HepG2 (cell line): ENCODE results near the gene TBC1D7. TPM values are rescaled to one million over a fixed set of nuclear protein-coding genes. Genes with fewer than 3 reads are reported as not detected.

Experiments used
- ATAD3A ChIP-seq: sonication (generic); formaldehyde crosslinking; IDR thresholded peaks from 2 replicates; pipeline ENCODE4 v1.4.0; 2020; ENCODE audit warnings: missing genetic modification reagents
- CEBPG ChIP-seq: IDR thresholded peaks from 2 replicates; pipeline ENCODE4 v1.6.1; 2016
- FOXC1 ChIP-seq: sonication (generic); formaldehyde crosslinking; IDR thresholded peaks from 2 replicates; pipeline ENCODE4 v1.8.0; 2022; ENCODE audit warnings: mild to moderate bottlenecking, missing genetic modification reagents, borderline replicate concordance
- HDAC6 ChIP-seq: fragments of 200-600 bp; sonication (generic); IDR thresholded peaks from 2 replicates; pipeline ENCODE4 v1.7.0; 2017; ENCODE audit warnings: mild to moderate bottlenecking, antibody characterized with exemption, low read length, low read depth
- MED13 ChIP-seq: sonication (generic); formaldehyde crosslinking; IDR thresholded peaks from 2 replicates; pipeline ENCODE4 v1.5.0; 2020; ENCODE audit warnings: missing genetic modification reagents
- MTA1 ChIP-seq: sonication (generic); formaldehyde crosslinking; IDR thresholded peaks from 2 replicates; pipeline ENCODE4 v1.4.0; 2020; ENCODE audit warnings: missing genetic modification reagents, mild to moderate bottlenecking, borderline replicate concordance
- PCBP1 ChIP-seq: fragments of 200-400 bp; formaldehyde crosslinking; IDR thresholded peaks from 2 replicates; pipeline ENCODE4 v1.6.1; 2017; ENCODE audit warnings: mild to moderate bottlenecking, low read depth, low read length, borderline replicate concordance
- STAG1 ChIP-seq: sonication (generic); formaldehyde crosslinking; IDR thresholded peaks from 2 replicates; pipeline ENCODE4 v1.4.0; 2020; ENCODE audit warnings: missing genetic modification reagents
- ZNF337 ChIP-seq: sonication (generic); formaldehyde crosslinking; IDR thresholded peaks from 2 replicates; pipeline ENCODE4 v1.5.1; 2020; ENCODE audit warnings: missing genetic modification reagents, low read depth, mild to moderate bottlenecking, borderline replicate concordance
- ZNF614 ChIP-seq: IDR thresholded peaks from 2 replicates; pipeline ENCODE4 v1.6.1; 2018; ENCODE audit warnings: missing biosample characterization, missing genetic modification reagents, inconsistent platforms, borderline replicate concordance
- ZSCAN29 ChIP-seq: sonication (generic); formaldehyde crosslinking; conservative IDR thresholded peaks from 2 replicates; pipeline ENCODE4 v1.4.0; 2020; ENCODE audit warnings: mild to moderate bottlenecking, missing genetic modification reagents
- polyA plus RNA-seq, 8 experiments: library from polyadenylated mRNA; depleted of rRNA in 3 of 8; stranded (reverse) in 7 of 8; unstranded in 1 of 8; fragments of >200 nt; fragmentation: Illumina TruSeq in 4 of 8; extraction: Trizol in 4 of 8; gene quantifications; 2 replicates each; pipeline versions ENCODE4 v1.2.1 to v1.2.3, GENCODE V29; 2011 to 2016; ENCODE audit warnings: low read depth in 4 of 8, missing spikeins in 1 of 8, mixed read lengths in 1 of 8; ENCODE audit not compliant: insufficient read depth in 1 of 8
- total RNA-seq, 5 experiments: library from RNA; depleted of rRNA; stranded (reverse); fragments of >200 nt; fragmentation: Illumina TruSeq; extraction: Trizol; gene quantifications; 2 replicates each; pipeline ENCODE4 v1.2.3, GENCODE V29; 2016; ENCODE audit warnings: low read depth in 1 of 5
- TF ChIP-seq, protein P1 (sequence below): sonication (generic); formaldehyde crosslinking; IDR thresholded peaks from 2 replicates; pipeline ENCODE4 v1.5.0; 2020; ENCODE audit warnings: mild to moderate bottlenecking, missing genetic modification reagents, moderate library complexity
- TF ChIP-seq, protein P2 (sequence below): sonication (generic); formaldehyde crosslinking; conservative IDR thresholded peaks from 2 replicates; pipeline ENCODE4 v1.8.0; 2022; ENCODE audit warnings: mild to moderate bottlenecking, moderate library complexity, missing genetic modification reagents

TBC1D7 gene
- total and polyA plus RNA-seq, 2 of the 13 experiments (the other 11 are each of a cell fraction or from before 2014, with no cell fraction given): 23.3 to 30.8 TPM

DNA sequence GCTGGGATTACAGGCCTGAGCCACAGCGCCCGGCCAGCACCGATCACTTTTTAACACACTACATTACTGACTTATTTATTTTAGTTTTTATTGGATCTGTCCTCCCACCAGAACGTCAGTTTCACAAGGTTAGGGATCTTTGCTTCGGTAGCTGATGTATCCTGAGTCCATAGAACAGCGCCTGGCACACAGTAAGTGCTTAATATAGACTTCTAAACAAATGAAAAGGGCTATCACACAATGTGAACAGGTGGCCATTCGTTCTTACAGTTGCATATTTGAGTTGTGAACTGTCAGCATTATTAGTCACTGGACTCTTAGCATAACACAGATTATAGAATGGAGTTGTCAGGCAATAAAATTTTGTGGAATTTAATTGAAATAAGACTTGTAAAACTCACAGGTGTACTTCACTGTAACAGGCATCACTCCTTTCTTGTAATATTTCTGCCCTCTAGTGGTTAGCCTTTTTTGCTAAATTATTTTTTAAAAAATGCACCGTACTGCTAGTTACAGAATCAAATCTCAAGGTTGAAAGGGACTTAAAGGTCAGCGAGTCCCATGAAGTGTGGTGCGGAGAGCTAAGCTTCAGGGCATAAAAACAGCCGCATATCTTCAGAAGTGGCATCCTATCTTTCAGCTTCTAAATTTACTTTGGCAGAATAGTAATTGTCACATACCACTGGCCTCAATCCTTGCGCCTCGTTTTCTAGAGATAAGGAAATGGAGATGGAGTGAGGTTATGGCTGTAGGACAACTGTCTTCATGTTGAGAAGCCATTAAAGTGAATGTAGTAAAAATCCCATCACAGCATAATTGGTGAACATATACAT lies 3.4 kb upstream of the TBC1D7 start (continued):
- TF ChIP-seq, protein P1, sequence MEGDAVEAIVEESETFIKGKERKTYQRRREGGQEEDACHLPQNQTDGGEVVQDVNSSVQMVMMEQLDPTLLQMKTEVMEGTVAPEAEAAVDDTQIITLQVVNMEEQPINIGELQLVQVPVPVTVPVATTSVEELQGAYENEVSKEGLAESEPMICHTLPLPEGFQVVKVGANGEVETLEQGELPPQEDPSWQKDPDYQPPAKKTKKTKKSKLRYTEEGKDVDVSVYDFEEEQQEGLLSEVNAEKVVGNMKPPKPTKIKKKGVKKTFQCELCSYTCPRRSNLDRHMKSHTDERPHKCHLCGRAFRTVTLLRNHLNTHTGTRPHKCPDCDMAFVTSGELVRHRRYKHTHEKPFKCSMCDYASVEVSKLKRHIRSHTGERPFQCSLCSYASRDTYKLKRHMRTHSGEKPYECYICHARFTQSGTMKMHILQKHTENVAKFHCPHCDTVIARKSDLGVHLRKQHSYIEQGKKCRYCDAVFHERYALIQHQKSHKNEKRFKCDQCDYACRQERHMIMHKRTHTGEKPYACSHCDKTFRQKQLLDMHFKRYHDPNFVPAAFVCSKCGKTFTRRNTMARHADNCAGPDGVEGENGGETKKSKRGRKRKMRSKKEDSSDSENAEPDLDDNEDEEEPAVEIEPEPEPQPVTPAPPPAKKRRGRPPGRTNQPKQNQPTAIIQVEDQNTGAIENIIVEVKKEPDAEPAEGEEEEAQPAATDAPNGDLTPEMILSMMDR (CRISPR knock-in tag): peak; percentile 74
- TF ChIP-seq, protein P2, sequence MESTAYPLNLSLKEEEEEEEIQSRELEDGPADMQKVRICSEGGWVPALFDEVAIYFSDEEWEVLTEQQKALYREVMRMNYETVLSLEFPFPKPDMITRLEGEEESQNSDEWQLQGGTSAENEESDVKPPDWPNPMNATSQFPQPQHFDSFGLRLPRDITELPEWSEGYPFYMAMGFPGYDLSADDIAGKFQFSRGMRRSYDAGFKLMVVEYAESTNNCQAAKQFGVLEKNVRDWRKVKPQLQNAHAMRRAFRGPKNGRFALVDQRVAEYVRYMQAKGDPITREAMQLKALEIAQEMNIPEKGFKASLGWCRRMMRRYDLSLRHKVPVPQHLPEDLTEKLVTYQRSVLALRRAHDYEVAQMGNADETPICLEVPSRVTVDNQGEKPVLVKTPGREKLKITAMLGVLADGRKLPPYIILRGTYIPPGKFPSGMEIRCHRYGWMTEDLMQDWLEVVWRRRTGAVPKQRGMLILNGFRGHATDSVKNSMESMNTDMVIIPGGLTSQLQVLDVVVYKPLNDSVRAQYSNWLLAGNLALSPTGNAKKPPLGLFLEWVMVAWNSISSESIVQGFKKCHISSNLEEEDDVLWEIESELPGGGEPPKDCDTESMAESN (CRISPR knock-in tag): no peak
- TF ChIP-seq STAG1 (CRISPR knock-in tag) (peak; percentile 88), ATAD3A (no peak), ZSCAN29 (CRISPR knock-in tag) (no peak), ZNF337 (CRISPR knock-in tag) (no peak), CEBPG (CRISPR knock-in tag) (no peak), MED13 (no peak), HDAC6 (no peak), PCBP1 (no peak), MTA1 (CRISPR knock-in tag) (no peak), FOXC1 (no peak), ZNF614 (CRISPR knock-in tag) (peak; percentile 28; the same call in 1 of the 2 replicates)
